ENCODE measurements around the gene FUT6. TPM values are rescaled to one million over a fixed set of nuclear protein-coding genes. Genes with fewer than 3 reads are reported as not detected.

Gene FUT6
- total RNA-seq, 2 experiments from 2014 or later = not detected

DNA sequence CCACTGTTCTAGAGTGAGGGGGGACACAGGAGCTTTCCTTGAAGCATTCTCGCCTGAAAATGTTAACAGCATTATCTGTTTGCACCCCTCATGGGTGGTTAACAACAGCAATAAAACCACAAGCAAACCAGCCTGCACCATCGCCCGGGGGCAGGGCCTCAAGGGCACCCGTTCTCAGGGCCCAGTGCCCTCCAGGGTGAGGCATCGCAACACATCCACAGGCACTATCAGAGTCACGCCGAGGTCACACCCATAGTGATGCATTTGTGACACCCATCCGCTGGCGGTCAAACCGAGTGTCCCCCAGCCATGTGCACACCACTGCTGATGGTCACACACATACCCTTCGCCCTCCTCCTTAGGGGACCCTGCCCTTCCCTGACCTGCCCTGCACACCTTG, 26.3 kb upstream of the FUT6 start:
- H2AFZ ChIP-seq (ENCODE audit: low read length) = no peak overlapping the region
- intact Hi-C loops (cut with micrococcal nuclease; ENCODE audit: unreplicated experiment) = no loop called here
- no peaks in the 10 kb centered on the region for H3K9me3 ChIP-seq (ENCODE audit: low read length)
- DNase-seq (ENCODE audit: low spot score) = no peak
- H3K4me1 ChIP-seq (ENCODE audit: insufficient read depth, low read length, poor library complexity, severe bottlenecking) = peaks cover 8% of the 10 kb centered on the region
- no peaks in the 10 kb centered on the region for H4K20me1 ChIP-seq (ENCODE audit: insufficient read depth, low read length)
- CTCF ChIA-PET (ENCODE audit: unreplicated experiment) = no interaction called here
- TF ChIP-seq, protein P1, sequence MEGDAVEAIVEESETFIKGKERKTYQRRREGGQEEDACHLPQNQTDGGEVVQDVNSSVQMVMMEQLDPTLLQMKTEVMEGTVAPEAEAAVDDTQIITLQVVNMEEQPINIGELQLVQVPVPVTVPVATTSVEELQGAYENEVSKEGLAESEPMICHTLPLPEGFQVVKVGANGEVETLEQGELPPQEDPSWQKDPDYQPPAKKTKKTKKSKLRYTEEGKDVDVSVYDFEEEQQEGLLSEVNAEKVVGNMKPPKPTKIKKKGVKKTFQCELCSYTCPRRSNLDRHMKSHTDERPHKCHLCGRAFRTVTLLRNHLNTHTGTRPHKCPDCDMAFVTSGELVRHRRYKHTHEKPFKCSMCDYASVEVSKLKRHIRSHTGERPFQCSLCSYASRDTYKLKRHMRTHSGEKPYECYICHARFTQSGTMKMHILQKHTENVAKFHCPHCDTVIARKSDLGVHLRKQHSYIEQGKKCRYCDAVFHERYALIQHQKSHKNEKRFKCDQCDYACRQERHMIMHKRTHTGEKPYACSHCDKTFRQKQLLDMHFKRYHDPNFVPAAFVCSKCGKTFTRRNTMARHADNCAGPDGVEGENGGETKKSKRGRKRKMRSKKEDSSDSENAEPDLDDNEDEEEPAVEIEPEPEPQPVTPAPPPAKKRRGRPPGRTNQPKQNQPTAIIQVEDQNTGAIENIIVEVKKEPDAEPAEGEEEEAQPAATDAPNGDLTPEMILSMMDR (conservative IDR thresholded peaks at IDR 0.05; ENCODE audit: low read length) = no peak
- TF ChIP-seq EZH2phosphoT487 (IDR thresholded peaks at IDR 0.05; ENCODE audit: borderline replicate concordance, low read depth, low read length) = no peak
- no peak overlapping the region for H3K4me2 ChIP-seq (ENCODE audit: low read length)
- no peak overlapping the region for H3K27ac ChIP-seq (ENCODE audit: low read depth, low read length, poor library complexity, severe bottlenecking)
- BruUV-seq (replicated peaks) = no TSS peak
- H3K4me3 ChIP-seq (ENCODE audit: low read depth, low read length, poor library complexity, severe bottlenecking) = no peak overlapping the region
- H3K9me2 ChIP-seq (ENCODE audit: insufficient read depth, low read length) = no peaks in the 10 kb centered on the region
- no peaks in the 10 kb centered on the region for H3K36me3 ChIP-seq (ENCODE audit: insufficient read depth, low read length)
- POLR2A ChIA-PET = no interaction called here
- H3K79me2 ChIP-seq (ENCODE audit: insufficient read depth, low read depth, low read length) = no peaks in the 10 kb centered on the region

DNA sequence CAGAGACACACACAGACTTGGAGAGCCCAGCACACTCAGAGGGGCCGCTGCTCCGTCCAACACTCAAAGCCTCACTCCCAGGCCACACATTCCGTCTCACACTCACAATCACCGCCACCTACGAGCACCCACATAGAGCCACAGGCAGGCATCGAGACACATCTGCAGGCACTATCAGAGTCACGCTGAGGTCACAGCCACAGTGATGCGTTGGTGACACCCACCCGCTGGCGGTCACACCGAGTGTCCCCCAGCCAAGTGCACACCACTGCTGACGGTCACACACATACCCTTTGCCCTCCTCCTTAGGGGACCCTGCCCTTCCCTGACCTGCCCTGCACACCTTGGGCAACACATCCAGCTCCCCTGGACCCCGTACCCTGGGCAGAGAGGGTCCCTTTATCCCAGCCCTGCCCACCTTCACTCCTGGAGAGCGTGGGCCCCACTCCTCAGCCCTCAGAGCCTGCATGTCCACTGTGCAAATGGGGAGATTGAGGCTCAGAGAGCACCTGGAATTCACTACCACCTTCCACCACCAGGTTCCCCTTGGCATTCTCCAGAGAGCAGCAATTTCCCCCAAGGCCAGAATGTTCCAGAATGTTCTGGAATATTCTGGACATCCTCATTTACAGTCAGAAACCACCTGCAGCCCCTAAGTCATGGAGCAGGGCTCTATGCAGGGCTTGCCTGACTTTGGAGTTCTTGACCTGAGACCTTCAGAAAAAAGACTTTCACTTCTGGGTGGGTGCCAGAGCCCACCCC, 25.4 kb upstream of the FUT6 start:
- ChIA-PET CTCF (ENCODE audit: unreplicated experiment) (no interaction called here), POLR2A (no interaction called here)
- Histone ChIP-seq H3K79me2 (ENCODE audit: insufficient read depth, low read depth, low read length) (no peaks in the 10 kb centered on the region), H3K4me1 (ENCODE audit: insufficient read depth, low read length, poor library complexity, severe bottlenecking) (peaks cover 8% of the 10 kb centered on the region), H3K27ac (ENCODE audit: low read depth, low read length, poor library complexity, severe bottlenecking) (no peak overlapping the region), H3K9me3 (ENCODE audit: low read length) (no peaks in the 10 kb centered on the region), H3K36me3 (ENCODE audit: insufficient read depth, low read length) (no peaks in the 10 kb centered on the region), H3K4me3 (ENCODE audit: low read depth, low read length, poor library complexity, severe bottlenecking) (no peak overlapping the region), H4K20me1 (ENCODE audit: insufficient read depth, low read length) (no peaks in the 10 kb centered on the region), H2AFZ (ENCODE audit: low read length) (no peak overlapping the region), H3K4me2 (ENCODE audit: low read length) (no peak overlapping the region), H3K9me2 (ENCODE audit: insufficient read depth, low read length) (no peaks in the 10 kb centered on the region)
- no peak for DNase-seq (ENCODE audit: low spot score)
- BruUV-seq (replicated peaks) = no TSS peak
- intact Hi-C loops (cut with micrococcal nuclease; ENCODE audit: unreplicated experiment) = no loop called here
- TF ChIP-seq, protein P1 (conservative IDR thresholded peaks at IDR 0.05; ENCODE audit: low read length) = no peak; the same call in 1 of the 2 replicates
- no peak for TF ChIP-seq EZH2phosphoT487 (IDR thresholded peaks at IDR 0.05; ENCODE audit: borderline replicate concordance, low read depth, low read length)

DNA sequence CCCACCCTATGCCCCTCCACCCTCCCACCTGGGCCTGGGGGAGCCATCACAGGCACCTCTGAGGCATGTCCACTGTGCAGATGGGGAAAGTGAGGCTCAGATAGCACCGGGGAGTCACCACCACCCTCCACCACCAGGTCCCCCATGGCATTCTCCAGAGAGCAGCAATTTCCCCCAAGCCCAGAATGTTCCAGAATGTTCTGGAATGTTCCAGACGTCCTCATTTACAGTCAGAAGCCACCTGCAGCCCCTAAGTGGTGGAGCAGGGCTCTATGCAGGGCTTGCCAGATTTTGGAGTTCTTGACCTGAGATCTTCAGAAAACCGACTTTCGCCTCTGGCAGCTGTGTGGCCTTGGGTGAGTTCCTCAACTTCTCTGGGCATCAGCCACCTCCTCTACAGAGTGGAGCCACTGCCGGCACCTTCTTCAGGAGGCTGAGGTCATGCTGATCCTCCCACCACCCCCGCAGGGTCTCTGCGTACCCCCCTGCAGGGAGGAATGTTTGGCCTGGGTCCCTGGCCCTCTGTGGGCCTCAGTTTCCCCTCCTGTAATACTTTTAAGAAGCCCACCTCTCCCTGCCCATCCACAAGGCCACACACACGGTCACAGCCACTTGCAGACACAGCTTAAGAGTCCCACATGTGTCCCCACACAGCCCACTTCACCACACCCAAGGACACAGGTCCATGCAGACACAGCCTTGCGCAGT, 24.7 kb upstream of the FUT6 start:
- Histone ChIP-seq H3K4me3 (ENCODE audit: low read depth, low read length, poor library complexity, severe bottlenecking) (no peak overlapping the region), H3K79me2 (ENCODE audit: insufficient read depth, low read depth, low read length) (no peaks in the 10 kb centered on the region), H3K27ac (ENCODE audit: low read depth, low read length, poor library complexity, severe bottlenecking) (no peak overlapping the region), H3K9me3 (ENCODE audit: low read length) (no peaks in the 10 kb centered on the region), H3K4me1 (ENCODE audit: insufficient read depth, low read length, poor library complexity, severe bottlenecking) (peaks cover 8% of the 10 kb centered on the region), H3K9me2 (ENCODE audit: insufficient read depth, low read length) (no peaks in the 10 kb centered on the region), H3K4me2 (ENCODE audit: low read length) (no peak overlapping the region), H3K36me3 (ENCODE audit: insufficient read depth, low read length) (no peaks in the 10 kb centered on the region), H4K20me1 (ENCODE audit: insufficient read depth, low read length) (no peaks in the 10 kb centered on the region), H2AFZ (ENCODE audit: low read length) (no peak overlapping the region)
- no peak for DNase-seq (ENCODE audit: low spot score)
- TF ChIP-seq, protein P1 (conservative IDR thresholded peaks at IDR 0.05; ENCODE audit: low read length) = no peak
- TF ChIP-seq EZH2phosphoT487 (IDR thresholded peaks at IDR 0.05; ENCODE audit: borderline replicate concordance, low read depth, low read length) = no peak
- ChIA-PET POLR2A (no interaction called here), CTCF (ENCODE audit: unreplicated experiment) (no interaction called here)
- intact Hi-C loops (cut with micrococcal nuclease; ENCODE audit: unreplicated experiment) = no loop called here
- no TSS peak for BruUV-seq (replicated peaks)
